Measurements from ENCODE around the gene STRN3. TPM values are rescaled to one million over a fixed set of nuclear protein-coding genes. Genes with fewer than 3 reads are reported as not detected.

The STRN3 gene
- total RNA-seq, 1 experiment from 2014 or later, result 52.1 TPM

- H3K27ac ChIP-seq (ENCODE audit: insufficient read length, low read depth, low read length), result no peak overlapping the region
- H3K23ac ChIP-seq (ENCODE audit: insufficient read length, low read depth, low read length), result no peak overlapping the region
- no peak overlapping the region for H3K27ac Mint-ChIP-seq
Measured at GRCh38 chr14:31009836-31010574, 16.2 kb downstream of the STRN3 start.

More at GRCh38 chr14:31009836-31010574, 16.2 kb downstream of the STRN3 start:
- peaks cover 26% of the 10 kb centered on the region; the same call in 1 of the 2 replicates for H3K79me2 ChIP-seq (ENCODE audit: insufficient read depth, low read length)
- no peaks in the 10 kb centered on the region for H3K9me3 ChIP-seq (ENCODE audit: control insufficient read depth, low read depth, low read length)
- H3K27me3 ChIP-seq (ENCODE audit: insufficient read depth, low read length), result no peaks in the 10 kb centered on the region; the same call in 1 of the 2 replicates
- H2BK15ac ChIP-seq (ENCODE audit: low read depth, low read length), result no peak overlapping the region
- no peak overlapping the region for H2BK12ac ChIP-seq (ENCODE audit: insufficient read length, low read depth, low read length)
- Mint-ChIP-seq H3K27me3 (ENCODE audit: low read depth) (no peaks in the 10 kb centered on the region), H3K36me3 (ENCODE audit: insufficient read depth in 1 of 3, low read depth in 3 of 3) (peaks cover 4 to 21% (median 15%) of the 10 kb centered on the region in 3 experiments; a peak in 5 of 7 replicates), H3K4me1 (peaks cover 8 to 19% of the 10 kb centered on the region in 2 experiments), H3K4me3 (no peak overlapping the region), H3K9me3 (no peaks in the 10 kb centered on the region)
- no peak overlapping the region for H3T11ph ChIP-seq (ENCODE audit: low read length)
- no peak overlapping the region for H3K4me2 ChIP-seq (ENCODE audit: insufficient read depth, insufficient read length, low read length)
- H2BK5ac ChIP-seq (ENCODE audit: insufficient read length, low read length), result no peak overlapping the region
- no peaks in the 10 kb centered on the region for H3K23me2 ChIP-seq (ENCODE audit: insufficient read length, low read depth, low read length, poor library complexity, severe bottlenecking)
- H3K4ac ChIP-seq (ENCODE audit: low read depth, low read length), result no peak overlapping the region
- H3K56ac ChIP-seq (ENCODE audit: insufficient read length, low read depth, low read length), result no peak overlapping the region
- no peak overlapping the region for H2BK120ac ChIP-seq (ENCODE audit: low read depth, low read length, poor library complexity, severe bottlenecking)
- TF ChIP-seq CTCF (conservative IDR thresholded peaks at IDR 0.05), result no peak
- no peak overlapping the region for H3K14ac ChIP-seq (ENCODE audit: insufficient read depth, low read length)
- DNase-seq, result no peak
- no peak overlapping the region for H3K18ac ChIP-seq (ENCODE audit: insufficient read length, low read depth, low read length)
- H4K91ac ChIP-seq (ENCODE audit: insufficient read length, low read depth, low read length), result no peak overlapping the region
- H2AFZ ChIP-seq (ENCODE audit: low read length), result no peak overlapping the region
- no CpG with 5 or more reads among the region's 3 CpGs for WGBS (ENCODE audit: extremely low coverage, insufficient read length, low lambda C conversion rate)
- no peak overlapping the region for H2AK5ac ChIP-seq (ENCODE audit: insufficient read length, low read length)
- peaks cover 17% of the 10 kb centered on the region for H3K79me1 ChIP-seq (ENCODE audit: insufficient read depth, low read depth, low read length, poor library complexity, severe bottlenecking)
- no peaks in the 10 kb centered on the region for H4K20me1 ChIP-seq (ENCODE audit: control insufficient read depth, insufficient read depth, insufficient read length)
- no peak overlapping the region for H2BK20ac ChIP-seq (ENCODE audit: low read depth, low read length, poor library complexity, severe bottlenecking)
- H3K4me1 ChIP-seq (ENCODE audit: insufficient read depth, low read length), result no peaks in the 10 kb centered on the region; the same call in 1 of the 2 replicates
- H3K9ac ChIP-seq (ENCODE audit: extremely low read depth, insufficient read length, low read length), result no peak overlapping the region
- H4K5ac ChIP-seq (ENCODE audit: insufficient read length, low read depth, low read length), result no peak overlapping the region
- H4K8ac ChIP-seq (replicated peaks; ENCODE audit: insufficient read length, low read depth, low read length), result no peak overlapping the region

Data from H9 (cell line).